Panc1 (cell line): ENCODE data around the gene PML. TPM values are rescaled to one million over a fixed set of nuclear protein-coding genes. Genes with fewer than 3 reads are reported as not detected.

Experiments used
- ATAC-seq: fragments of 200-7000 bp; cut with Tn5 transposase; 2 replicates; pipeline ENCODE4 v1.9.1; 2020; ENCODE audit warnings: mild to moderate bottlenecking, moderate library complexity
- BruUV-seq: library from RNA; stranded (reverse); fragments of 400-500 nt; replicated peaks from 2 replicates; lab custom pipeline; 2021; lab: Mats Ljungman, UMichigan
- CTCF ChIA-PET: fragments of 300-600 bp; sonication (Branson Sonifier 250); formaldehyde crosslinking; loops from one replicate; lab custom pipeline; 2022; ENCODE audit warnings: antibody characterized with exemption; lab: Charles Lee
- POLR2A ChIA-PET: fragments of 300-600 bp; sonication (Branson Sonifier 250); formaldehyde crosslinking; loops from one replicate; lab custom pipeline; 2022; ENCODE audit warnings: antibody characterized with exemption; lab: Charles Lee
- DNase-seq: peaks from one replicate; pipeline ENCODE4 v3.0.0-alpha.2; 2010; ENCODE audit warnings: low read depth, low spot score
- H3K27ac ChIP-seq: 2 replicates; pipeline ENCODE4 v1.5.1; 2011; ENCODE audit warnings: mild to moderate bottlenecking, low read length, inconsistent platforms
- H3K27me3 ChIP-seq: fragments of 200-500 bp; sonication (Bioruptor generic); 2 replicates; pipeline ENCODE4 v1.6.0; 2014; ENCODE audit warnings: low read length, inconsistent platforms; ENCODE audit not compliant: control insufficient read depth, insufficient read depth
- H3K36me3 ChIP-seq: fragments of 200-500 bp; sonication (Bioruptor generic); 2 replicates; pipeline ENCODE4 v1.5.1; 2014; ENCODE audit warnings: inconsistent platforms, mild to moderate bottlenecking, low read length, moderate library complexity; ENCODE audit not compliant: control insufficient read depth, insufficient read depth
- H3K4me1 ChIP-seq: 2 replicates; pipeline ENCODE4 v1.5.1; 2011; ENCODE audit warnings: inconsistent platforms, mild to moderate bottlenecking, low read length, moderate library complexity; ENCODE audit not compliant: control insufficient read depth, insufficient read depth
- H3K4me3 ChIP-seq, 2 experiments: 2 replicates each; pipeline ENCODE4 v1.5.1; 2011 to 2012; ENCODE audit warnings: low read depth in 2 of 2, low read length in 2 of 2, mild to moderate bottlenecking in 2 of 2, inconsistent platforms in 1 of 2, moderate library complexity in 1 of 2
- H3K9me3 ChIP-seq: fragments of 200-500 bp; sonication (Bioruptor generic); 2 replicates; pipeline ENCODE4 v1.5.1; 2014; ENCODE audit warnings: low read depth, mild to moderate bottlenecking, inconsistent platforms, low read length, moderate library complexity; ENCODE audit not compliant: control insufficient read depth, insufficient read depth
- CTCF ChIP-seq: fragments of 450-650 bp; IDR thresholded peaks from 2 replicates; pipeline ENCODE4 v1.5.1; 2017; ENCODE audit warnings: mild to moderate bottlenecking
- POLR2AphosphoS5 ChIP-seq: IDR thresholded peaks from 2 replicates; pipeline ENCODE4 v1.6.1; 2012; ENCODE audit warnings: mild to moderate bottlenecking, low read depth, low read length, moderate library complexity
- SIN3A ChIP-seq: IDR thresholded peaks from 2 replicates; pipeline ENCODE4 v1.6.1; 2012; ENCODE audit warnings: low read depth, mild to moderate bottlenecking, low read length, moderate library complexity, borderline replicate concordance; ENCODE audit not compliant: insufficient read depth
- TCF7L2 ChIP-seq: IDR thresholded peaks from 2 replicates; pipeline ENCODE4 v1.6.1; 2011; ENCODE audit warnings: mild to moderate bottlenecking, low read depth, low read length, inconsistent platforms
- in situ Hi-C: cut with HindIII; loops from 2 replicates; pipeline ENCODE4 v1.10.0; 2016; ENCODE audit warnings: low sequenced_read_pairs, low pct_unique_long_range_greater_than_20kb
- intact Hi-C: fragments of 100-400 bp; cut with micrococcal nuclease; formaldehyde crosslinking; loops from one replicate; pipeline ENCODE4 v1.10.0; 2022; ENCODE audit not compliant: unreplicated experiment
- total RNA-seq: library from RNA; stranded (reverse); gene quantifications from one replicate; pipeline ENCODE4 v1.2.1, GENCODE V29; 2021; ENCODE audit not compliant: unreplicated experiment
- TF ChIP-seq, protein P1 (sequence below), 2 experiments: IDR thresholded peaks; 2 replicates each; pipeline ENCODE4 v1.6.1; 2011 to 2012; ENCODE audit warnings: low read depth in 2 of 2, control low read depth in 1 of 2, low read length in 1 of 2, mild to moderate bottlenecking in 1 of 2, moderate library complexity in 1 of 2; ENCODE audit not compliant: insufficient read depth in 1 of 2

The PML gene
- total RNA-seq, 1 experiment from 2014 or later, result 52.2 TPM

- intact Hi-C loops (loop anchor here (1.0 kb wide), 1 partner anchor 64 kb away; no protein-coding TSS in a partner anchor), in situ Hi-C loops (no loop called here)
- no peak overlapping the region for H3K4me3 ChIP-seq
- POLR2A ChIA-PET, result no interaction called here
- no TSS peak for BruUV-seq
- H3K27me3 ChIP-seq, result no peaks in the 10 kb centered on the region
- H3K9me3 ChIP-seq, result no peaks in the 10 kb centered on the region
- CTCF ChIA-PET, result interaction anchor here (0.7 to 4.2 kb wide), 8 partner anchors 9 to 270 kb away, joined by 3 to 51 read pairs (median 4); no protein-coding TSS in a partner anchor
- H3K4me1 ChIP-seq, result no peaks in the 10 kb centered on the region
- no peak for DNase-seq
- H3K36me3 ChIP-seq, result no peaks in the 10 kb centered on the region; the same call in 1 of the 2 replicates
- H3K27ac ChIP-seq, result no peak overlapping the region
- TF ChIP-seq, protein P1, sequence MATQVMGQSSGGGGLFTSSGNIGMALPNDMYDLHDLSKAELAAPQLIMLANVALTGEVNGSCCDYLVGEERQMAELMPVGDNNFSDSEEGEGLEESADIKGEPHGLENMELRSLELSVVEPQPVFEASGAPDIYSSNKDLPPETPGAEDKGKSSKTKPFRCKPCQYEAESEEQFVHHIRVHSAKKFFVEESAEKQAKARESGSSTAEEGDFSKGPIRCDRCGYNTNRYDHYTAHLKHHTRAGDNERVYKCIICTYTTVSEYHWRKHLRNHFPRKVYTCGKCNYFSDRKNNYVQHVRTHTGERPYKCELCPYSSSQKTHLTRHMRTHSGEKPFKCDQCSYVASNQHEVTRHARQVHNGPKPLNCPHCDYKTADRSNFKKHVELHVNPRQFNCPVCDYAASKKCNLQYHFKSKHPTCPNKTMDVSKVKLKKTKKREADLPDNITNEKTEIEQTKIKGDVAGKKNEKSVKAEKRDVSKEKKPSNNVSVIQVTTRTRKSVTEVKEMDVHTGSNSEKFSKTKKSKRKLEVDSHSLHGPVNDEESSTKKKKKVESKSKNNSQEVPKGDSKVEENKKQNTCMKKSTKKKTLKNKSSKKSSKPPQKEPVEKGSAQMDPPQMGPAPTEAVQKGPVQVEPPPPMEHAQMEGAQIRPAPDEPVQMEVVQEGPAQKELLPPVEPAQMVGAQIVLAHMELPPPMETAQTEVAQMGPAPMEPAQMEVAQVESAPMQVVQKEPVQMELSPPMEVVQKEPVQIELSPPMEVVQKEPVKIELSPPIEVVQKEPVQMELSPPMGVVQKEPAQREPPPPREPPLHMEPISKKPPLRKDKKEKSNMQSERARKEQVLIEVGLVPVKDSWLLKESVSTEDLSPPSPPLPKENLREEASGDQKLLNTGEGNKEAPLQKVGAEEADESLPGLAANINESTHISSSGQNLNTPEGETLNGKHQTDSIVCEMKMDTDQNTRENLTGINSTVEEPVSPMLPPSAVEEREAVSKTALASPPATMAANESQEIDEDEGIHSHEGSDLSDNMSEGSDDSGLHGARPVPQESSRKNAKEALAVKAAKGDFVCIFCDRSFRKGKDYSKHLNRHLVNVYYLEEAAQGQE (IDR thresholded peaks at IDR 0.05; ENCODE audit: insufficient read depth in 1 of 2, low read depth in 2 of 2, low read length in 1 of 2), result no peak
- TF ChIP-seq CTCF, result no peak; the same call in 1 of the 2 replicates
- no peak for TF ChIP-seq TCF7L2
- no peak for TF ChIP-seq SIN3A
- no peak for TF ChIP-seq POLR2AphosphoS5
- no peak for ATAC-seq
Observed at GRCh38 chr15:74037171-74038117, 42.9 kb downstream of the PML start.

DNA sequence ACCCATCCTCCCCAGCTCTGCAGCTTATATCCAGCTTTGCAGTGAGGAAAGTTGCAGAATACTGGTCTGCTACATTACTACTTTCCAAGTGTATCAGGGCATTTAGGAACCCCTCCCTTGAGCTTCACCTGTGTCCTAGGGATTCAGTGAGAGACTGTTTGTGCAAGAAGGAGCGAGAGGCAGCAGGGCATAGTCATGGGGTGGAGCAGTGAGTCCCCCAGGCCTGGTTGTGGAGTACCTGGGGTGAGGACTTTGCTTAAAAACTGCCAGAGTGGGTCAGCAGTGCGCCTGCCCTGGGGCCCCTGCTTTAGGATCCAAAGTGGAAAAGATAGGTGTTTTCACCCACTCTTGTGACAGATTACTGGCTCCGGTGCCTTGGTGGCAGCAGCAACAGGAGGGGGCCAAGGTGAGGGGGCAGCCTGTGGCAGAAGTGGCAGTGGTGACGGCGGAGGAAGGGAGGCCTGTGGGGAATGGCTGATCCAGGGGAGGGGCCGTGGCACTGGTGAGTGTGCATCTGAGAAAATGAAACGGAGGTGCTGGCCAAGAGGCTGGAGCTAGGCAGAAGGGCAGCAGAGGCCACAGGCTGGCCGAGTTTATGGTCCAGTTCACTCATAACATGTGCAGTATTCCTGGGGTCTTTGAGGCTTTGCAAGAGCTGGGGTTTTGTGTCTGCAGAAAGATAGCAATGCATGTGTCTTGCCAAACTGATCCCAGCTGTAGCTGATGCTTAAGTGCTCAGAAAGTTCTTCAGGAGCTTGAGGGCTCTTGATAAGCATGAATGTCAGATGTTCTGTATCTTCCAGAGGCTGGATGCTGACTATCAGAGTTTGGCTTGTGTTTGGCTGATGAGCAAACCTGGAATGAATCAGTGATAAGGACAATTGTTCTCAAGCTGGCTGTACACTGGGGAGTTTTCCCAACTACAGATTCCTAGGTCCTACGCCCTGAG lies 44.5 kb downstream of the PML start:
- Histone ChIP-seq H3K9me3 (no peaks in the 10 kb centered on the region), H3K36me3 (no peaks in the 10 kb centered on the region; the same call in 1 of the 2 replicates), H3K27ac (no peak overlapping the region), H3K4me1 (no peaks in the 10 kb centered on the region), H3K27me3 (no peaks in the 10 kb centered on the region), H3K4me3 (no peak overlapping the region)
- no TSS peak for BruUV-seq
- intact Hi-C loops, result no loop called here
- CTCF ChIA-PET, result interaction anchor here (0.6 to 4.2 kb wide), 4 partner anchors 9 to 88 kb away, joined by 3 to 51 read pairs (median 4); no protein-coding TSS in a partner anchor
- DNase-seq (no peak), ATAC-seq (no peak)
- in situ Hi-C loops, result no loop called here
- TF ChIP-seq CTCF, result no peak
- TF ChIP-seq TCF7L2, result no peak
- TF ChIP-seq, protein P1 (IDR thresholded peaks at IDR 0.05; ENCODE audit: insufficient read depth in 1 of 2, low read depth in 2 of 2, low read length in 1 of 2), result no peak
- no peak for TF ChIP-seq SIN3A
- POLR2A ChIA-PET, result interaction anchor here (1.1 kb wide), 1 partner anchor 19 kb away, joined by 10 read pairs; no protein-coding TSS in a partner anchor
